NCI-H1436 (cell line): ENCODE measurements around the gene ENTPD1.
"Not testable (repeated sequence)": the region's sequence is repeated elsewhere in the genome, so short reads cannot be mapped to it uniquely, and the experiment has no call there.

Experiments used
- DNase-seq: peaks from one replicate; lab custom pipeline; 2025; lab: John Stamatoyannopoulos, UW

ENTPD1 gene

GRCh38 chr10:95794195-95794594 is 38.2 kb downstream of the ENTPD1 start:
- DNase-seq = no peak

- no peak for DNase-seq
These were observed 39.6 kb downstream of the ENTPD1 start for GRCh38 chr10:95795602-95796001.

GRCh38 chr10:95796504-95796903 is 40.5 kb downstream of the ENTPD1 start:
- no peak for DNase-seq

- DNase-seq = no peak
These were observed 42.3 kb downstream of the ENTPD1 start for GRCh38 chr10:95798096-95798855.

GRCh38 chr10:95800286-95800685 is 44.3 kb downstream of the ENTPD1 start:
- DNase-seq = not testable (repeated sequence)

- DNase-seq = not testable (repeated sequence)
These were observed 50.9 kb downstream of the ENTPD1 start for GRCh38 chr10:95806687-95807380.

GRCh38 chr10:95808705-95809308 is 52.8 kb downstream of the ENTPD1 start:
- DNase-seq = not testable (repeated sequence)

- DNase-seq = no peak
These were observed 53.6 kb downstream of the ENTPD1 start for GRCh38 chr10:95809370-95810197.

GRCh38 chr10:95810198-95810976 is 54.4 kb downstream of the ENTPD1 start:
- no peak for DNase-seq

GRCh38 chr10:95813054-95813685 is 57.2 kb downstream of the ENTPD1 start:
- no peak for DNase-seq

GRCh38 chr10:95814011-95814727 is 58.2 kb downstream of the ENTPD1 start:
- DNase-seq = no peak

- DNase-seq = no peak
These were observed 59.2 kb downstream of the ENTPD1 start for GRCh38 chr10:95815133-95815532.

- DNase-seq = no peak
These were observed 59.8 kb downstream of the ENTPD1 start for GRCh38 chr10:95815701-95816240.

GRCh38 chr10:95818010-95818409 is 62.0 kb downstream of the ENTPD1 start:
- no peak for DNase-seq

- no peak for DNase-seq
These were observed 62.7 kb downstream of the ENTPD1 start for GRCh38 chr10:95818668-95819067.

- DNase-seq = no peak
These were observed 63.8 kb downstream of the ENTPD1 start for GRCh38 chr10:95819620-95820329.

GRCh38 chr10:95820363-95820762 is 64.4 kb downstream of the ENTPD1 start:
- DNase-seq = no peak

- no peak for DNase-seq
These were observed 65.8 kb downstream of the ENTPD1 start for GRCh38 chr10:95821720-95822119.

- DNase-seq = no peak
These were observed 74.1 kb downstream of the ENTPD1 start for GRCh38 chr10:95830044-95830443.
